Measurements from ENCODE around the gene MRPS12. TPM values are rescaled to one million over a fixed set of nuclear protein-coding genes. Genes with fewer than 3 reads are reported as not detected.

The MRPS12 gene
- total RNA-seq, 1 experiment from 2014 or later, result 81.3 TPM

GRCh38 chr19:38956264-38956663 is 25.5 kb downstream of the MRPS12 start:
- WGBS (ENCODE audit: extremely low coverage, insufficient read length, low lambda C conversion rate), result no CpG with 5 or more reads among the region's 2 CpGs
- Histone ChIP-seq H4K91ac (ENCODE audit: insufficient read length, low read depth, low read length) (no peak overlapping the region), H3K9ac (ENCODE audit: extremely low read depth, insufficient read length, low read length) (no peak overlapping the region), H3K4me1 (ENCODE audit: insufficient read depth, low read length) (no peaks in the 10 kb centered on the region; the same call in 1 of the 2 replicates), H4K5ac (ENCODE audit: insufficient read length, low read depth, low read length) (no peak overlapping the region), H3K23ac (ENCODE audit: insufficient read length, low read depth, low read length) (no peak overlapping the region), H2BK120ac (ENCODE audit: low read depth, low read length, poor library complexity, severe bottlenecking) (no peak overlapping the region), H3K27me3 (ENCODE audit: insufficient read depth, low read length) (no peaks in the 10 kb centered on the region), H3K18ac (ENCODE audit: insufficient read length, low read depth, low read length) (no peak overlapping the region), H3T11ph (ENCODE audit: low read length) (no peak overlapping the region), H3K9me3 (ENCODE audit: control insufficient read depth, low read depth, low read length) (no peaks in the 10 kb centered on the region), H2AK5ac (ENCODE audit: insufficient read length, low read length) (no peak overlapping the region), H3K56ac (ENCODE audit: insufficient read length, low read depth, low read length) (no peak overlapping the region), H3K79me1 (ENCODE audit: insufficient read depth, low read depth, low read length, poor library complexity, severe bottlenecking) (no peaks in the 10 kb centered on the region), H2BK5ac (ENCODE audit: insufficient read length, low read length) (no peak overlapping the region), H4K8ac (replicated peaks; ENCODE audit: insufficient read length, low read depth, low read length) (no peak overlapping the region), H2AFZ (ENCODE audit: low read length) (no peak overlapping the region), H3K27ac (ENCODE audit: insufficient read length, low read depth, low read length) (no peak overlapping the region), H3K14ac (ENCODE audit: insufficient read depth, low read length) (no peak overlapping the region), H3K79me2 (ENCODE audit: insufficient read depth, low read length) (no peaks in the 10 kb centered on the region), H4K20me1 (ENCODE audit: control insufficient read depth, insufficient read depth, insufficient read length) (no peaks in the 10 kb centered on the region), H2BK20ac (ENCODE audit: low read depth, low read length, poor library complexity, severe bottlenecking) (no peak overlapping the region), H3K4me2 (ENCODE audit: insufficient read depth, insufficient read length, low read length) (no peak overlapping the region), H3K23me2 (ENCODE audit: insufficient read length, low read depth, low read length, poor library complexity, severe bottlenecking) (no peaks in the 10 kb centered on the region), H2BK12ac (ENCODE audit: insufficient read length, low read depth, low read length) (no peak overlapping the region), H2BK15ac (ENCODE audit: low read depth, low read length) (no peak overlapping the region), H3K4ac (ENCODE audit: low read depth, low read length) (no peak overlapping the region)
- Mint-ChIP-seq H3K27ac (no peak overlapping the region), H3K4me3 (no peak overlapping the region), H3K36me3 (ENCODE audit: insufficient read depth in 1 of 3, low read depth in 3 of 3) (peaks cover 7 to 30% (median 24%) of the 10 kb centered on the region in 3 experiments; a peak in 6 of 7 replicates), H3K9me3 (peaks cover 2 to 6% of the 10 kb centered on the region in 2 experiments; a peak in 2 of 5 replicates), H3K4me1 (peaks cover 9 to 10% of the 10 kb centered on the region in 2 experiments), H3K27me3 (ENCODE audit: low read depth) (peaks cover 4% of the 10 kb centered on the region)
- DNase-seq, result no peak
- TF ChIP-seq, protein P1, sequence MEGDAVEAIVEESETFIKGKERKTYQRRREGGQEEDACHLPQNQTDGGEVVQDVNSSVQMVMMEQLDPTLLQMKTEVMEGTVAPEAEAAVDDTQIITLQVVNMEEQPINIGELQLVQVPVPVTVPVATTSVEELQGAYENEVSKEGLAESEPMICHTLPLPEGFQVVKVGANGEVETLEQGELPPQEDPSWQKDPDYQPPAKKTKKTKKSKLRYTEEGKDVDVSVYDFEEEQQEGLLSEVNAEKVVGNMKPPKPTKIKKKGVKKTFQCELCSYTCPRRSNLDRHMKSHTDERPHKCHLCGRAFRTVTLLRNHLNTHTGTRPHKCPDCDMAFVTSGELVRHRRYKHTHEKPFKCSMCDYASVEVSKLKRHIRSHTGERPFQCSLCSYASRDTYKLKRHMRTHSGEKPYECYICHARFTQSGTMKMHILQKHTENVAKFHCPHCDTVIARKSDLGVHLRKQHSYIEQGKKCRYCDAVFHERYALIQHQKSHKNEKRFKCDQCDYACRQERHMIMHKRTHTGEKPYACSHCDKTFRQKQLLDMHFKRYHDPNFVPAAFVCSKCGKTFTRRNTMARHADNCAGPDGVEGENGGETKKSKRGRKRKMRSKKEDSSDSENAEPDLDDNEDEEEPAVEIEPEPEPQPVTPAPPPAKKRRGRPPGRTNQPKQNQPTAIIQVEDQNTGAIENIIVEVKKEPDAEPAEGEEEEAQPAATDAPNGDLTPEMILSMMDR (conservative IDR thresholded peaks at IDR 0.05), result no peak

All from H9 (cell line).